Liver (tissue), 9 donors: ENCODE measurements around the gene MARCHF9. TPM values are rescaled to one million over a fixed set of nuclear protein-coding genes. Genes with fewer than 3 reads are reported as not detected.

Experiments used
- DNase-seq: peaks from one replicate; pipeline ENCODE4 v3.0.0-alpha.2; 2017; ENCODE audit warnings: low spot score
- H3K27ac ChIP-seq, 2 donors: one replicate each; pipeline ENCODE4 v1.7.0; 2013; ENCODE audit warnings: inconsistent platforms in 2 of 2, low read length in 2 of 2, control low read depth in 1 of 2, low read depth in 1 of 2, mild to moderate bottlenecking in 1 of 2
- H3K27me3 ChIP-seq, 4 donors: one replicate each; pipeline versions ENCODE4 v1.6.1 to v1.7.0; 2013; ENCODE audit warnings: low read length in 3 of 4, inconsistent platforms in 1 of 4, mild to moderate bottlenecking in 1 of 4, moderate library complexity in 1 of 4; ENCODE audit not compliant: control insufficient read depth in 4 of 4, insufficient read depth in 4 of 4
- H3K36me3 ChIP-seq, 4 donors: one replicate each; pipeline versions ENCODE4 v1.6.1 to v1.7.0; 2013; ENCODE audit warnings: low read length in 3 of 4, mild to moderate bottlenecking in 3 of 4, low read depth in 1 of 4, moderate library complexity in 1 of 4; ENCODE audit not compliant: control insufficient read depth in 4 of 4, insufficient read depth in 3 of 4
- H3K4me1 ChIP-seq, 4 donors: one replicate each; pipeline versions ENCODE4 v1.6.1 to v1.7.0; 2013; ENCODE audit warnings: low read length in 3 of 4, mild to moderate bottlenecking in 3 of 4, moderate library complexity in 1 of 4; ENCODE audit not compliant: control insufficient read depth in 4 of 4, insufficient read depth in 4 of 4
- H3K4me3 ChIP-seq, 3 donors: one replicate each; pipeline versions ENCODE4 v1.6.1 to v1.7.0; 2013; ENCODE audit warnings: low read length in 3 of 3, control low read depth in 1 of 3, low read depth in 1 of 3, mild to moderate bottlenecking in 1 of 3
- H3K9ac ChIP-seq, 2 donors: one replicate each; pipeline ENCODE4 v1.7.0; 2013; ENCODE audit warnings: low read length in 2 of 2, mild to moderate bottlenecking in 2 of 2, moderate library complexity in 2 of 2, control low read depth in 1 of 2, low read depth in 1 of 2
- H3K9me3 ChIP-seq, 4 donors: one replicate each; pipeline versions ENCODE4 v1.6.1 to v1.7.0; 2013; ENCODE audit warnings: low read length in 3 of 4; ENCODE audit not compliant: control insufficient read depth in 4 of 4
- EGR1 ChIP-seq, 2 donors: IDR thresholded peaks; 2 replicates each; pipeline ENCODE4 v1.6.1; 2016 to 2018; ENCODE audit warnings: antibody characterized with exemption in 2 of 2, low read depth in 2 of 2
- FOXA1 ChIP-seq: IDR thresholded peaks from 2 replicates; pipeline ENCODE4 v1.6.1; 2016; ENCODE audit warnings: antibody characterized with exemption
- FOXA2 ChIP-seq: IDR thresholded peaks from 2 replicates; pipeline ENCODE4 v1.6.1; 2016; ENCODE audit warnings: antibody characterized with exemption
- GABPA ChIP-seq, 2 donors: IDR thresholded peaks in 1 of 2; conservative IDR thresholded peaks in 1 of 2; 2 replicates each; pipeline ENCODE4 v1.6.1; 2016; ENCODE audit warnings: antibody characterized with exemption in 2 of 2, mild to moderate bottlenecking in 1 of 2, moderate library complexity in 1 of 2
- HNF4A ChIP-seq, 2 donors: conservative IDR thresholded peaks; 2 replicates each; pipeline ENCODE4 v1.6.1; 2016; ENCODE audit warnings: antibody characterized with exemption in 2 of 2, mild to moderate bottlenecking in 2 of 2
- HNF4G ChIP-seq: IDR thresholded peaks from 2 replicates; pipeline ENCODE4 v1.6.1; 2016; ENCODE audit warnings: antibody characterized with exemption
- JUND ChIP-seq, 2 donors: IDR thresholded peaks; 2 replicates each; pipeline ENCODE4 v1.6.1; 2016; ENCODE audit warnings: antibody characterized with exemption in 2 of 2
- NR2F2 ChIP-seq: IDR thresholded peaks from 2 replicates; pipeline ENCODE4 v1.6.1; 2016; ENCODE audit warnings: antibody characterized with exemption
- RAD21 ChIP-seq, 2 donors: IDR thresholded peaks; 2 replicates each; pipeline ENCODE4 v1.6.1; 2016; ENCODE audit warnings: antibody characterized with exemption in 2 of 2, mild to moderate bottlenecking in 2 of 2
- RXRA ChIP-seq, 2 donors: IDR thresholded peaks; 2 replicates each; pipeline ENCODE4 v1.6.1; 2017 to 2018; ENCODE audit warnings: antibody characterized with exemption in 2 of 2, mild to moderate bottlenecking in 1 of 2
- SP1 ChIP-seq: IDR thresholded peaks from 2 replicates; pipeline ENCODE4 v1.6.1; 2018; ENCODE audit warnings: antibody characterized with exemption, mild to moderate bottlenecking
- TAF1 ChIP-seq: conservative IDR thresholded peaks from 2 replicates; pipeline ENCODE4 v1.6.1; 2016; ENCODE audit warnings: antibody characterized with exemption, mild to moderate bottlenecking
- YY1 ChIP-seq: IDR thresholded peaks from 2 replicates; pipeline ENCODE4 v1.6.1; 2016; ENCODE audit warnings: antibody characterized with exemption, mild to moderate bottlenecking
- WGBS: extraction: QIAGEN DNeasy Blood & Tissue Kit; methylation state at CpG from one replicate; pipeline ENCODE4 v1.1.7; 2013; 5-methylcytosine and 5-hydroxymethylcytosine counted together
- polyA plus RNA-seq, 2 donors: library from polyadenylated mRNA; stranded (reverse) in 1 of 2; unstranded in 1 of 2; fragments of 200-250 nt in 1 of 2; fragments of >200 nt in 1 of 2; fragmentation: Nextera tagmentation in 1 of 2; extraction: Ambion mirVana in 1 of 2; gene quantifications; one replicate each; pipeline versions ENCODE4 v1.2.1 to v1.2.3, GENCODE V29; 2013 to 2015
- total RNA-seq, 2 donors: library from RNA; depleted of rRNA; stranded (reverse); fragments of >200 nt; gene quantifications; one replicate each; pipeline ENCODE4 v1.2.3, GENCODE V29; 2014
- TF ChIP-seq, protein P1 (sequence below): IDR thresholded peaks from 2 replicates; pipeline ENCODE4 v1.6.1; 2016; ENCODE audit warnings: antibody characterized with exemption
- TF ChIP-seq, protein P2 (sequence below): IDR thresholded peaks from 2 replicates; pipeline ENCODE4 v1.6.1; 2016; ENCODE audit warnings: antibody characterized with exemption
- TF ChIP-seq, protein P3 (sequence below): IDR thresholded peaks from 2 replicates; pipeline ENCODE4 v1.6.1; 2016; ENCODE audit warnings: antibody characterized with exemption, mild to moderate bottlenecking
- TF ChIP-seq, protein P4 (sequence below): fragments of 150-350 bp; IDR thresholded peaks from 2 replicates; pipeline ENCODE4 v1.5.1; 2017; ENCODE audit warnings: improper control_type of control experiment, low read depth, low read length; ENCODE audit not compliant: missing input control
- donor health status: healthy.
- donor health status: healthy.
- donor health status: healthy.
- donor health status: healthy.
- donor health status: healthy.

The MARCHF9 gene
- total and polyA plus RNA-seq, 4 donors = 1.1 to 3.0 (median 2.2) TPM

DNA sequence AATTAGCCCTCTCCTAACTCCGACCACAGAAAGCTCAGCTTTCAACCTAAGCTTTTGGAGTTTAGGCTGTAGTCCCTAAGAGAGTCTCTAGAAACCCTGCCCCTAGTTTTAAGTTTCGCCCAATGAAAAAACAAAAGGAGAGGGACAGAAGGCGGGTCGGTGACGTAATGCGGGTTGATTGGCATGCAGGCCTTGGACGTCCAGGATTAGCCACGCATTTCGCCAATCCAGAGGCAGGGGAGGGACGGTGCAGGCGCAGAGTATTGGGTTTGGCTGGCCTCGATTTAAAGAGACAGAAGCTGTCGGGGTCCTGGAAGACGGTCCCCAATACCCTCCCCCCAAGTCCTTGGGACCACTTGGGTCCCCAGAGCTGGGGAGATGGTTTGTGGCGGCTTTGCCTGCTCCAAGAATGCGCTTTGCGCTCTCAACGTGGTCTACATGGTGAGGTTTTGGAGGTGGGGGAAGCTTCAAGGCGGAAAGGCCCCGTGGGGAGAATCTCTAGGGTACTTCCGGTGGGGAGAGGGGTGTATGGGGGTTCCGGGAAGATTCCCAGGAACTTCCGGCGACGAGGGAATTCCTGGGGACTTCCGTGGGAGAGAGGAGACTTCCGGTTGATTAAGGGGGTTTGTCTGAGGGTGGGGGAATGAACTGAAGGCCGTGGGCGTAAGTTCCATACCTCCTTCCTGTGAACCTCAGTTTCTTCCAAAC is 10.0 kb upstream of the MARCHF9 start, which contains the start of gene TSPAN31:
Gene TSPAN31 (plus strand): TSS at position 263 of the 708 bp plus-strand sequence. CDS start 116 bp downstream, at position 379.
- Histone ChIP-seq H3K27me3 (no peaks in the 10 kb centered on the region), H3K27ac (peak within 1 kb of the TSS; percentile 77 to 85), H3K4me3 (peak within 1 kb of the TSS; percentile 62 to 82 (median 65)), H3K4me1 (peaks cover 3 to 12% (median 6%) of the 10 kb centered on the region in 4 donors), H3K9me3 (no peaks in the 10 kb centered on the region), H3K9ac (peak within 1 kb of the TSS; percentile 28 to 88), H3K36me3 (peaks cover 4 to 22% (median 13%) of the 10 kb centered on the region in 4 donors)
- peak; percentile 89 for DNase-seq
- under 1% methylated on average over 29 of the region's 29 CpGs for WGBS
- TF ChIP-seq RXRA (IDR thresholded peaks at IDR 0.05) = no peak
- TF ChIP-seq JUND (IDR thresholded peaks at IDR 0.05) = peak; percentile 86 to 91
- TF ChIP-seq TAF1 = peak; percentile 84
- peak in 1 of 2 donors; percentile 36 for TF ChIP-seq HNF4A (conservative IDR thresholded peaks at IDR 0.05)
- TF ChIP-seq, protein P1, sequence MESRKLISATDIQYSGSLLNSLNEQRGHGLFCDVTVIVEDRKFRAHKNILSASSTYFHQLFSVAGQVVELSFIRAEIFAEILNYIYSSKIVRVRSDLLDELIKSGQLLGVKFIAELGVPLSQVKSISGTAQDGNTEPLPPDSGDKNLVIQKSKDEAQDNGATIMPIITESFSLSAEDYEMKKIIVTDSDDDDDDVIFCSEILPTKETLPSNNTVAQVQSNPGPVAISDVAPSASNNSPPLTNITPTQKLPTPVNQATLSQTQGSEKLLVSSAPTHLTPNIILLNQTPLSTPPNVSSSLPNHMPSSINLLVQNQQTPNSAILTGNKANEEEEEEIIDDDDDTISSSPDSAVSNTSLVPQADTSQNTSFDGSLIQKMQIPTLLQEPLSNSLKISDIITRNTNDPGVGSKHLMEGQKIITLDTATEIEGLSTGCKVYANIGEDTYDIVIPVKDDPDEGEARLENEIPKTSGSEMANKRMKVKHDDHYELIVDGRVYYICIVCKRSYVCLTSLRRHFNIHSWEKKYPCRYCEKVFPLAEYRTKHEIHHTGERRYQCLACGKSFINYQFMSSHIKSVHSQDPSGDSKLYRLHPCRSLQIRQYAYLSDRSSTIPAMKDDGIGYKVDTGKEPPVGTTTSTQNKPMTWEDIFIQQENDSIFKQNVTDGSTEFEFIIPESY = peak; percentile 38
- TF ChIP-seq, protein P2, sequence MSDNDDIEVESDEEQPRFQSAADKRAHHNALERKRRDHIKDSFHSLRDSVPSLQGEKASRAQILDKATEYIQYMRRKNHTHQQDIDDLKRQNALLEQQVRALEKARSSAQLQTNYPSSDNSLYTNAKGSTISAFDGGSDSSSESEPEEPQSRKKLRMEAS = peak; percentile 71
- TF ChIP-seq EGR1 (IDR thresholded peaks at IDR 0.05; ENCODE audit: low read depth in 2 of 2) = no peak
- peak; percentile 84 for TF ChIP-seq SP1
- peak; percentile 48 for TF ChIP-seq YY1
- peak; percentile 89 to 92 for TF ChIP-seq GABPA (IDR thresholded peaks at IDR 0.05 in 1 of 2, conservative IDR thresholded peaks at IDR 0.05 in 1 of 2)
- no peak for TF ChIP-seq FOXA2
- TF ChIP-seq, protein P3, sequence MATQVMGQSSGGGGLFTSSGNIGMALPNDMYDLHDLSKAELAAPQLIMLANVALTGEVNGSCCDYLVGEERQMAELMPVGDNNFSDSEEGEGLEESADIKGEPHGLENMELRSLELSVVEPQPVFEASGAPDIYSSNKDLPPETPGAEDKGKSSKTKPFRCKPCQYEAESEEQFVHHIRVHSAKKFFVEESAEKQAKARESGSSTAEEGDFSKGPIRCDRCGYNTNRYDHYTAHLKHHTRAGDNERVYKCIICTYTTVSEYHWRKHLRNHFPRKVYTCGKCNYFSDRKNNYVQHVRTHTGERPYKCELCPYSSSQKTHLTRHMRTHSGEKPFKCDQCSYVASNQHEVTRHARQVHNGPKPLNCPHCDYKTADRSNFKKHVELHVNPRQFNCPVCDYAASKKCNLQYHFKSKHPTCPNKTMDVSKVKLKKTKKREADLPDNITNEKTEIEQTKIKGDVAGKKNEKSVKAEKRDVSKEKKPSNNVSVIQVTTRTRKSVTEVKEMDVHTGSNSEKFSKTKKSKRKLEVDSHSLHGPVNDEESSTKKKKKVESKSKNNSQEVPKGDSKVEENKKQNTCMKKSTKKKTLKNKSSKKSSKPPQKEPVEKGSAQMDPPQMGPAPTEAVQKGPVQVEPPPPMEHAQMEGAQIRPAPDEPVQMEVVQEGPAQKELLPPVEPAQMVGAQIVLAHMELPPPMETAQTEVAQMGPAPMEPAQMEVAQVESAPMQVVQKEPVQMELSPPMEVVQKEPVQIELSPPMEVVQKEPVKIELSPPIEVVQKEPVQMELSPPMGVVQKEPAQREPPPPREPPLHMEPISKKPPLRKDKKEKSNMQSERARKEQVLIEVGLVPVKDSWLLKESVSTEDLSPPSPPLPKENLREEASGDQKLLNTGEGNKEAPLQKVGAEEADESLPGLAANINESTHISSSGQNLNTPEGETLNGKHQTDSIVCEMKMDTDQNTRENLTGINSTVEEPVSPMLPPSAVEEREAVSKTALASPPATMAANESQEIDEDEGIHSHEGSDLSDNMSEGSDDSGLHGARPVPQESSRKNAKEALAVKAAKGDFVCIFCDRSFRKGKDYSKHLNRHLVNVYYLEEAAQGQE = peak; percentile 38

DNA sequence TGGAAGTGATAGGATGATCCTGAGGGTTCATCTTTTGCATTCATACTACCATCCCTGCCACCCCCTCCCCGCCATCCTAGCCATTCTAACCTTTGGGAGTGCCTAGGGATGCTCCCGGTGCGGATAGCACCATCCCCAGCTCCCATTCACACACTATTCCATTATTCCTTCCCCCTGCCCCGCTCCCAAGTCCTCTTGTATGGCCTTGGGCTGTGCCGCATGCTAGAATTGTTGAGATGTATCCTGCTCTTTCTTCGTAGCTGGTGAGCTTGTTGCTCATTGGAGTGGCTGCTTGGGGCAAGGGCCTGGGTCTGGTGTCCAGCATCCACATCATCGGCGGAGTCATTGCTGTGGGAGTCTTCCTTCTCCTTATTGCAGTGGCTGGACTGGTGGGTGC is 9.4 kb upstream of the MARCHF9 start:
- Histone ChIP-seq H3K4me1 (peaks cover 3 to 12% (median 6%) of the 10 kb centered on the region in 4 donors), H3K27ac (peak overlapping the region; percentile 77 to 85), H3K9ac (peak overlapping the region in 1 of 2 donors; percentile 88), H3K9me3 (no peaks in the 10 kb centered on the region), H3K4me3 (peak overlapping the region; percentile 62 to 82 (median 65)), H3K27me3 (no peaks in the 10 kb centered on the region), H3K36me3 (peaks cover 4 to 22% (median 13%) of the 10 kb centered on the region in 4 donors)
- DNase-seq = no peak
- 55% methylated on average over 8 of the region's 8 CpGs for WGBS
- TF ChIP-seq, protein P2 = no peak
- TF ChIP-seq HNF4G = no peak
- no peak for TF ChIP-seq TAF1
- TF ChIP-seq, protein P4, sequence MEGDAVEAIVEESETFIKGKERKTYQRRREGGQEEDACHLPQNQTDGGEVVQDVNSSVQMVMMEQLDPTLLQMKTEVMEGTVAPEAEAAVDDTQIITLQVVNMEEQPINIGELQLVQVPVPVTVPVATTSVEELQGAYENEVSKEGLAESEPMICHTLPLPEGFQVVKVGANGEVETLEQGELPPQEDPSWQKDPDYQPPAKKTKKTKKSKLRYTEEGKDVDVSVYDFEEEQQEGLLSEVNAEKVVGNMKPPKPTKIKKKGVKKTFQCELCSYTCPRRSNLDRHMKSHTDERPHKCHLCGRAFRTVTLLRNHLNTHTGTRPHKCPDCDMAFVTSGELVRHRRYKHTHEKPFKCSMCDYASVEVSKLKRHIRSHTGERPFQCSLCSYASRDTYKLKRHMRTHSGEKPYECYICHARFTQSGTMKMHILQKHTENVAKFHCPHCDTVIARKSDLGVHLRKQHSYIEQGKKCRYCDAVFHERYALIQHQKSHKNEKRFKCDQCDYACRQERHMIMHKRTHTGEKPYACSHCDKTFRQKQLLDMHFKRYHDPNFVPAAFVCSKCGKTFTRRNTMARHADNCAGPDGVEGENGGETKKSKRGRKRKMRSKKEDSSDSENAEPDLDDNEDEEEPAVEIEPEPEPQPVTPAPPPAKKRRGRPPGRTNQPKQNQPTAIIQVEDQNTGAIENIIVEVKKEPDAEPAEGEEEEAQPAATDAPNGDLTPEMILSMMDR = no peak
- no peak for TF ChIP-seq RXRA (IDR thresholded peaks at IDR 0.05)
- no peak for TF ChIP-seq FOXA1
- no peak for TF ChIP-seq SP1
- no peak for TF ChIP-seq YY1
- TF ChIP-seq, protein P1 = no peak
- no peak for TF ChIP-seq NR2F2
- TF ChIP-seq RAD21 (IDR thresholded peaks at IDR 0.05) = no peak
